ENCODE measurements around the gene ZSWIM5. TPM values are rescaled to one million over a fixed set of nuclear protein-coding genes. Genes with fewer than 3 reads are reported as not detected.
"Not testable (repeated sequence)": the region's sequence is repeated elsewhere in the genome, so short reads cannot be mapped to it uniquely, and the experiment has no call there.

ZSWIM5 gene
- total RNA-seq, 1 donor from 2014 or later: 0.23 TPM

- TF ChIP-seq, protein P1, sequence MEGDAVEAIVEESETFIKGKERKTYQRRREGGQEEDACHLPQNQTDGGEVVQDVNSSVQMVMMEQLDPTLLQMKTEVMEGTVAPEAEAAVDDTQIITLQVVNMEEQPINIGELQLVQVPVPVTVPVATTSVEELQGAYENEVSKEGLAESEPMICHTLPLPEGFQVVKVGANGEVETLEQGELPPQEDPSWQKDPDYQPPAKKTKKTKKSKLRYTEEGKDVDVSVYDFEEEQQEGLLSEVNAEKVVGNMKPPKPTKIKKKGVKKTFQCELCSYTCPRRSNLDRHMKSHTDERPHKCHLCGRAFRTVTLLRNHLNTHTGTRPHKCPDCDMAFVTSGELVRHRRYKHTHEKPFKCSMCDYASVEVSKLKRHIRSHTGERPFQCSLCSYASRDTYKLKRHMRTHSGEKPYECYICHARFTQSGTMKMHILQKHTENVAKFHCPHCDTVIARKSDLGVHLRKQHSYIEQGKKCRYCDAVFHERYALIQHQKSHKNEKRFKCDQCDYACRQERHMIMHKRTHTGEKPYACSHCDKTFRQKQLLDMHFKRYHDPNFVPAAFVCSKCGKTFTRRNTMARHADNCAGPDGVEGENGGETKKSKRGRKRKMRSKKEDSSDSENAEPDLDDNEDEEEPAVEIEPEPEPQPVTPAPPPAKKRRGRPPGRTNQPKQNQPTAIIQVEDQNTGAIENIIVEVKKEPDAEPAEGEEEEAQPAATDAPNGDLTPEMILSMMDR (conservative IDR thresholded peaks at IDR 0.05; ENCODE audit: low read depth, low read length): no peak
- no peak overlapping the region for H3K4me3 ChIP-seq (ENCODE audit: low read depth, low read length)
Measured at GRCh38 chr1:45112661-45113060, 93.7 kb downstream of the ZSWIM5 start.

DNA sequence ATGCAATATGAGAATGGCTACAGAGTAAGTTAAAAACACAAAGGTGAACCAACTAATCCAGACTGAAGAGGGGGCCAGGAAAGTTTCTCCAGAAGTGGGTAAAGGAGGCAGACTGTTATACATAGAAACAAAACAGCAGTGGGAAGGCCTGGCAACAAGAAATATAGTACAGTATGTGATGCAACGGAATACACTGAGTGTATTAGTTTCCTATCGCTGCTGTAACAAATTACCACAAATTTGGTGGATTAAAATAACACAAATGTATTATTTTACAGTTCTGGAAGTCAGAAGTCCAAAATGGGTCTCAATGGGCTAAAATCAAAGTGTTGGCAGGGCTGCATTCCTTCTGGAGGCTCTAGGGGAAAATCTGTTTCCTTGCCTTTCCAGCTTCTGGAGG is 95.2 kb downstream of the ZSWIM5 start:
- TF ChIP-seq, protein P1 (conservative IDR thresholded peaks at IDR 0.05; ENCODE audit: low read depth, low read length): no peak
- DNase-seq (ENCODE audit: low read depth): no peak
- H3K4me3 ChIP-seq (ENCODE audit: low read depth, low read length): no peak overlapping the region

More at GRCh38 chr1:45112661-45113060, 93.7 kb downstream of the ZSWIM5 start:
- no peak for DNase-seq (ENCODE audit: low read depth)

GRCh38 chr1:45107782-45108181 is 98.6 kb downstream of the ZSWIM5 start:
- no peak overlapping the region for H3K4me3 ChIP-seq (ENCODE audit: low read depth, low read length)
- TF ChIP-seq, protein P1 (conservative IDR thresholded peaks at IDR 0.05; ENCODE audit: low read depth, low read length): no peak

DNA sequence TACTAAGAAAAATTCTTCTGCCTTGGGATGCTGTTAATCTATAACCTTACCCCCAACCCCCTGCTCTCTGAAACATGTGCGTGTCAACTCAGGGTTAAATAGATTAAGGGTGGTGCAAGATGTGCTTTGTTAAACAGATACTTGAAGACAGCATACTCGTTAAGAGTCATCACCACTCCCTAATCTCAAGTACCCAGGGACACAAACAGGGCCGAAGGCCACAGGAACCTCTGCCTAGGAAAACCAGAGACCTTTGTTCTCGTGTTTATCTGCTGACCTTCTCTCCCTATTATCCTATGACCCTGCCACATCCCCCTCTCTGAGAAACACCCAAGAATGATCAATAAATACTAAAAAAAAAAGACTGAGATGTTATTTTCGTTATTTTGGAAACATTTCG is 99.5 kb downstream of the ZSWIM5 start:
- DNase-seq (ENCODE audit: low read depth): not testable (repeated sequence)

More at GRCh38 chr1:45107782-45108181, 98.6 kb downstream of the ZSWIM5 start:
- no peak for DNase-seq (ENCODE audit: low read depth)

DNA sequence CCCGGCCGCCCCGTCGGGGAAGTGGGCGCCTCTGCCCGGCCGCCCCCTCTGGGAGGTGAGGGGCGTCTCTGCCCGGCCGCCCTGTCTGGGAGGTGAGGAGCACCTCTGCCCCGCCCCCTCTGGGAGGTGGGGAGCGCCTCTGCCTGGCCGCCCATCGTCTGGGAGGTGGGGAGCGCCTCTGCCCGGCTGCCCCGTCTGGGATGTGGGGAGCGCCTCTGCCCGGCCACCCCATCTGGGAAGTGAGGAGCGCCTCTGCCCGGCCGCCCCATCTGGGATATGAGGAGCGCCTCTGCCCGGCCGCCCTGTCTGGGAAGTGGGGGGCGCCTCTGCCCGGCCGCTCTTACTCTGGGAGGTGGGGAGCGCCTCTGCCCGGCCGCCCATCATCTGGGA is 100.3 kb downstream of the ZSWIM5 start:
- H3K4me3 ChIP-seq (ENCODE audit: low read depth, low read length); DNase-seq (ENCODE audit: low read depth): not testable (repeated sequence)

More for the DNA sequence above, 99.5 kb downstream of the ZSWIM5 start:
- not testable (repeated sequence) for H3K4me3 ChIP-seq (ENCODE audit: low read depth, low read length)

DNA sequence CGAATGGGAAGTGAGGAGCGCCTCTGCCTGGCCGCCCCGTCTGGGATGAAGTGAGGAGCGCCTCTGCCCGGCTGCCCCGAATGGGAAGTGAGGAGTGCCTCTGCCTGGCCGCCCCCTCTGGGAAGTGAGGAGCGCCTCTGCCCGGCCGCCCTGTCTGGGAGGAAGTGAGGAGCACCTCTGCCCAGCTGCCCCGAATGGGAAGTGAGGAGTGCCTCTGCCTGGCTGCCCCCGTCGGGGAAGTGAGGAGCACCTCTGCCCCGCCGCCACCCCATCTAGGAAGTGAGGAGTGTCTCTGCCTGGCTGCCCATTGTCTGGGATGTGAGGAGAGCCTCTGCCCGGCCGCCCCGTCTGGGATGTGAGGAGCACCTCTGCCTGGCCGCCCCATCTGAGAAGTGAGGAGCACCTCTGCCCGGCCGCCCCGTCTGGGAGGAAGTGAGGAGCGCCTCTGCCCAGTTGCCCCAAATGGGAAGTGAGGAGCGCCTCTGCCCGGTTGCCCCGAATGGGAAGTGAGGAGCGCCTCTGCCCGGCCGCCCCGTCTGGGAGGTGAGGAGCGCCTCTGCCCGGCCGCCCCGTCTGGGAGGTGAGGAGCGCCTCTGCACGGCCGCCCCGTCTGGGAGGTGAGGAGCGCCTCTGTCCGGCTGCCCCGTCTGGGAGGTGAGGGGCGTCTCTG is 100.8 kb downstream of the ZSWIM5 start:
- not testable (repeated sequence) for H3K4me3 ChIP-seq (ENCODE audit: low read depth, low read length); DNase-seq (ENCODE audit: low read depth)

DNA sequence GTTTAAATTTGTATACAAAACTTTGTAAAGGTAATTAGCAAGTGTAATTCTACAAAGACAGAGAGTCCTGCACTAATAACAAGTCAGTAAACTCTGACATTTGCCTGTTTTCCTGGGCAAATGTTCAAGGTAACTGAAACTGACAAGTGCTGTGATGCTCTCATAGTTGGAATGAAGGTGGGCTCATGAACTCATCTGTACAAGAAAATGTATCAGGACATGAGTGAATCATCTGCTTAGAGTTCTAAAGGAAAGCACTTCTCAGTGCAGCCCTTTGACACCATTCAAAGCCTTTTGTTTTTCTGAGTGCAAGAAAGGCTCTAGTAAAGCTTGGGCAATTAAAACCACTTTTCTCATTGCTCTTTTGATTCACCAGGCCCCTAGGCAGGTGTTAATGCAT is 102.9 kb downstream of the ZSWIM5 start:
- H3K4me3 ChIP-seq (ENCODE audit: low read depth, low read length): no peak overlapping the region
- TF ChIP-seq, protein P1 (conservative IDR thresholded peaks at IDR 0.05; ENCODE audit: low read depth, low read length): no peak
- no peak for DNase-seq (ENCODE audit: low read depth)

GRCh38 chr1:45101947-45102346 is 104.5 kb downstream of the ZSWIM5 start:
- TF ChIP-seq, protein P1 (conservative IDR thresholded peaks at IDR 0.05; ENCODE audit: low read depth, low read length): no peak
- H3K4me3 ChIP-seq (ENCODE audit: low read depth, low read length): no peak overlapping the region
- no peak for DNase-seq (ENCODE audit: low read depth)

GRCh38 chr1:45101528-45101927 is 104.9 kb downstream of the ZSWIM5 start:
- not testable (repeated sequence) for H3K4me3 ChIP-seq (ENCODE audit: low read depth, low read length); DNase-seq (ENCODE audit: low read depth)
